Adrenal gland (tissue), 5 donors: ENCODE data around the gene TMEM117.

Experiments used
- POLR2A ChIP-seq, 2 donors: fragments of 450-650 bp; IDR thresholded peaks; one replicate each; pipeline ENCODE4 v1.6.1; 2017; ENCODE audit warnings: antibody characterized with exemption in 2 of 2, mild to moderate bottlenecking in 2 of 2, moderate library complexity in 1 of 2
- TF ChIP-seq, protein P1 (sequence below), 6 experiments: fragments of 450-650 bp in 4 of 6; fragments of 200-600 bp in 2 of 6; sonication (generic) in 1 of 6; IDR thresholded peaks; 1 replicate in 5 of 6; 2 replicates in 1 of 6; pipeline versions ENCODE4 v1.5.1 to v1.8.0; 2016 to 2021; ENCODE audit warnings: antibody characterized with exemption in 6 of 6, mild to moderate bottlenecking in 2 of 6, moderate library complexity in 1 of 6
- donor health status: DM: no; HTN: no; CAD: no.

- TF ChIP-seq, protein P1, sequence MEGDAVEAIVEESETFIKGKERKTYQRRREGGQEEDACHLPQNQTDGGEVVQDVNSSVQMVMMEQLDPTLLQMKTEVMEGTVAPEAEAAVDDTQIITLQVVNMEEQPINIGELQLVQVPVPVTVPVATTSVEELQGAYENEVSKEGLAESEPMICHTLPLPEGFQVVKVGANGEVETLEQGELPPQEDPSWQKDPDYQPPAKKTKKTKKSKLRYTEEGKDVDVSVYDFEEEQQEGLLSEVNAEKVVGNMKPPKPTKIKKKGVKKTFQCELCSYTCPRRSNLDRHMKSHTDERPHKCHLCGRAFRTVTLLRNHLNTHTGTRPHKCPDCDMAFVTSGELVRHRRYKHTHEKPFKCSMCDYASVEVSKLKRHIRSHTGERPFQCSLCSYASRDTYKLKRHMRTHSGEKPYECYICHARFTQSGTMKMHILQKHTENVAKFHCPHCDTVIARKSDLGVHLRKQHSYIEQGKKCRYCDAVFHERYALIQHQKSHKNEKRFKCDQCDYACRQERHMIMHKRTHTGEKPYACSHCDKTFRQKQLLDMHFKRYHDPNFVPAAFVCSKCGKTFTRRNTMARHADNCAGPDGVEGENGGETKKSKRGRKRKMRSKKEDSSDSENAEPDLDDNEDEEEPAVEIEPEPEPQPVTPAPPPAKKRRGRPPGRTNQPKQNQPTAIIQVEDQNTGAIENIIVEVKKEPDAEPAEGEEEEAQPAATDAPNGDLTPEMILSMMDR (IDR thresholded peaks at IDR 0.05) = no peak
- TF ChIP-seq POLR2A (IDR thresholded peaks at IDR 0.05) = no peak
These were observed 132.9 kb downstream of the TMEM117 start for GRCh38 chr12:43968736-43969135.
